Activated T-helper 1 cell treated with anti-CD3 and anti-CD28 coated beads, Interleukin-2, amount 50 U/mL, for 16 hours (primary cell): ENCODE results near the gene EHBP1L1.

Experiments used
- DNase-seq, 2 donors: peaks; one replicate each; pipeline ENCODE4 v3.0.0-alpha.2; 2020; ENCODE audit warnings: low read depth in 1 of 2, low spot score in 1 of 2

The EHBP1L1 gene

DNA sequence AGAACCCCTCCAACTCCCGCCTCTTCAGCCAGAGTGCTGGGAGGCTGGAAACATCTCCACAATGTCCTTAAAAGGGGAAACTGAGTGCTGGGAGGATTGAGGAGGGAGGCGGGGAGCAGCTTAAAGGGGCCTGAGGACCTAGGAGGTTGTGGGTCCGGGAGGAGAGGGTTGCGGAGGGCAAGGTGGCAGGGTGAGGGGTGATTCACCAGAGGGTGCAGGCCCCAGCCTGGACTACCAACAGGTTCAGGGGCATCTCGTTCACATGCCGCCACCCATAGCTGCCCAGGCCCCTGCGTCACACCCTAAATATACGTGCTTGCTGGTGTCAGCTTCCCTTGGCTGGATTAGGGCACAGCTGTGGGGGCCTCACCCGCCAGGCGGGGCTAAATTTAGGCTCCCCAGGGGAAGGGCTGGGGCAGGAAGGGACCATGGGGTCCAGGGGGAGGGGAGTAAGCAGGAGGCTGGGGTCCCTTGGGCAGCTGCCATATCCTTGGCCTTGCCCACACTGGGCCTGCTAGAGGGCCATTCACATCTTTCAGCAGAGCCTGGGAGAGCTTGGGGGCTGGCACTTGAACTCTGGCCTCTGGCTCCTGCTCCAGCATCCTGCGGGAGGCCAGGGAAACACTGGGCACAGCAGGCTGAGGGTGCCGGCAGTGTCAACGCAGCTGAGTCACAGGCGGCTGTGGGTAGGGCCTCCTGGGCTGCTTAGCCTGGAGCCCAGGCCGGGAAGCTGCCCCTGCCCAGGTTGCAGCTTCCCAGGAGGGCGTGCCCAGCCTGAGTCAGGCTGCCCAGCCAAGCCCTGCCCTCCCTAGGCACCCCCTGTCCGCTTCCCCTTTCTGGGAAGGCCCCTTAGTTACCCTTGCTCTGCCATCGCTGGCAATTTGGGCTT is 1.3 kb downstream of the EHBP1L1 start:
- no peak for DNase-seq

DNA sequence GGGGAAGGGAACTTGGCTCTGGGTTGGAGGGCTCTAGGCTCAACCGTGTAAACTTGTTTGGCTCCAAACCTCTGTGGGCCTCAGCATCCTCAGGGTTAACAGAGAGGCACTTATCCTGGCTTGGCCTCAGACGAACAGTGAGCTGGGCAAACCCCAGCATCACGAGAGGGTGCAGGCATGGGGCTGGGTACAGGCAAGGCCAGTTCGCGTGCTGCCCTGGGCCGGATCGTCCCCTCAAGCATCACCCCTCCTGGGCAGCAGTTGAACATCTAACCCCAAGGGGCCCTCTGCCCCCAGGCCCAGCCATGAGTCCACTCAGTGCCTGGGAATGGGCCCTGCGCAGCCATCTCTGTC is 1.9 kb downstream of the EHBP1L1 start:
- DNase-seq: no peak

DNA sequence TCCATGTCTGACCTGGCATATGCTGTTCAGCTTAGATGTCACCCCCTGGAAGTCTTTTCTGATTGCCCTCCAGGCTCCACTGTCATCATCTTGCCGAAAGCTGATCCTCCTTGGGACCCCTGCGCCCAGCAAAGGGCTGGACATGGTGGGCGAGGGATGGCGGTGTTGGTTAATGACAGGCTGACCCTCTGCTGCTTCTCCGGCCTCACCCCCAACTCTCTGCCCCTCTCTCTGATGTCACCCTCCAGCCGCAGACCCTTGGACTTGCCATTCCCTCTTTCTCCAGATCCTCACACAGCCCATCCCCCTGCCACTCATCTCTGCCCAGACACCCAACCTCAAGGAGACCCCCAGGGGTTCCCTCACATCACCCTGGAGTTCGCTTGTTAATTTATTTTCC is 2.3 kb downstream of the EHBP1L1 start:
- no peak for DNase-seq

DNA sequence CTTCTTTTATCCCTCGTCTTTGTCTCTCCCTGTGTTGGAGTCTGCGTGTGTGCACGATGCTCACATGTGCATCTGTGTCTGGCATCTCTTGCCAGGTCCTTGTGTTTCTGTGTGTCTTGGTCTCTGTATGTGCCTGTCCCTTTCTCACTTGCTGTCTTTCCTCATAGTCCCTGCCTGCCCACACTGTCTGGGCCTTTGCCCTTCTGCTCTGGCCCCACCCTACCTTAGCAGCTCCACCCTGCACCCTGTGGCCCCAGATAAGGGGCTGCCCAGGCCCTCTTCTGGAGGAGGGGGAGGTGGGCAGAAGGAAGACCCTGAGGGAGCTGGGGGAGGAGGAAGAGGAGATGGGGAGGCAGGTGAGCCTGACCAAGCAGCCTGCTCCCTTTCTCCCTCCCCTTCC is 2.8 kb downstream of the EHBP1L1 start:
- no peak for DNase-seq

DNA sequence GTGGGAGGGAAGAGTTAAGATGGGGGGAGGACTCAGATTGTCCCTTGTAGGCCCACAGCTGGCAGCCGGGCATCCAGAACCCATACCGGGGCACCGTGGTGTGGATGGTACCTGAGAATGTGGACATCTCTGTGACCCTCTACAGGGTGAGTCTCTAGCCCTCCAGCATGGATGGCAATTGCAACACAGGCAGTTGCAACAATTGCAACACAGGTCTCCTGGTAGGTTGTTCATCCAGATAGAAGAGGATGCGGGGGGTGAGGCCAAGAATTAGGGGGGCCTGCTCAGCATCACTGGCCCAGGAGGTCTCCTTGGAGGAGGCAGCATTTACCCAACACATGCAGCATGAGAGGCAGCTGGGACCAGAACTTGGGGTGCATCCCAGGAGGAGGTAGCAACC is 3.4 kb downstream of the EHBP1L1 start:
- DNase-seq: no peak

DNA sequence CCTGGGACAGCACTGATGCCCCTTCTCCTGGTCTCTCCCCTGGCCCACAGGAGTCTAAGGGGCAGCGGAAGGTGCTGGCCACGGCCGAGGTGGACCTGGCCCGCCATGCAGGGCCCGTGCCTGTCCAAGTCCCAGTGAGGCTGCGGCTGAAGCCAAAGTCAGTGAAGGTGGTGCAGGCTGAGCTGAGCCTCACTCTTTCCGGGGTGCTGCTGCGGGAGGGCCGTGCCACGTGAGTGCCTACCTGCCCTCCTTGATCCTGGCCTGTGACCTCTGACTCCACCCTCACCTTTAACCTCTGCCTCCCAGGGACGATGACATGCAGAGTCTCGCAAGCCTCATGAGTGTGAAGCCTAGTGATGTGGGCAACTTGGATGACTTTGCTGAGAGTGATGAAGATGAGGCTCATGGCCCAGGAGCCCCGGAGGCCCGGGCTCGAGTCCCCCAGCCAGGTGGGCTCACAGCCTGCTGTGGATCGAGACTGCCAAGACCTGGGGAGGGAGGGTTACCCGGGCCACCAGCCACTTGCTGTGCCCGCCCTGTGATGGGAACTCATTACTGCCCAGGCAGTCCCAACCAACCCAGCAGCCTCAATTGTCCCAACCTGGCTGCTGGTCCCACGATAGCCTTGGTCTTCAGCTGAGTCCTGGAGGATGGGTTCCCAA is 4.3 kb downstream of the EHBP1L1 start:
- no peak for DNase-seq

DNA sequence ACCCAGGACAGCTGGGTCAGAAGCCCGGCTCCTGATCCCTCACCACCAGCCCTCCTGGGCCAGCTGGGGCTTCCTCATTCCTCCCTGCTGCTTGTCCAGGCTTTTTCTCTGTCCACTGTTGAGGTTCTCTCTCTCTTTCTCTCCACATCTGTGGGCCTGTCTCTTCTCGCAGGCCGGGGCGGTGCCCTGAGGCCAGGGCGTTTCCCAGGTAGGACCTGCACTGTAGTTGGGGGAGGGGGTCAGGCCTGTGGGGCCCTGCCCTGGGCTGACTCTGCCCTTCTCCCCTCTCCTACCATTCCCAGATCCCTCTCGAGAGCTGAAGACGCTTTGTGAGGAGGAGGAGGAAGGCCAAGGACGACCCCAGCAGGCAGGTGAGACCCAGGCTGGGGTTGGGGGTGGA is 4.9 kb downstream of the EHBP1L1 start:
- no peak for DNase-seq

DNA sequence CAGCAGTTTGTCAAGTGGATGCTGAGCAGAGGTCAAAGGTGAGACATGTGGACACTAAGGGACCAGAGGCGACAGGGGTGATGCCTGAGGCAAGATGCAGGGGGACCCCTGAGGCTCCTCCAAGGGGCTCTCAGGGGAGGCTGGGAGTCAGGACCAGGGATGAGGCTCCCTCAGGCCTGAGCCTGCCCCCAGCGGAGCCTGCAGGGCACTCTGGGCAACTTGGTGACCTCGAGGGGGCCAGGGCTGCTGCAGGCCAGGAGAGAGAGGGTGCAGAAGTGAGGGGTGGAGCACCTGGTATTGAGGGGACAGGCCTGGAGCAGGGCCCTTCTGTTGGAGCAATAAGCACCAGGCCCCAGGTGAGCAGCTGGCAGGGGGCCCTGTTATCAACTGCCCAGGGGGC is 6.1 kb downstream of the EHBP1L1 start:
- no peak for DNase-seq

DNA sequence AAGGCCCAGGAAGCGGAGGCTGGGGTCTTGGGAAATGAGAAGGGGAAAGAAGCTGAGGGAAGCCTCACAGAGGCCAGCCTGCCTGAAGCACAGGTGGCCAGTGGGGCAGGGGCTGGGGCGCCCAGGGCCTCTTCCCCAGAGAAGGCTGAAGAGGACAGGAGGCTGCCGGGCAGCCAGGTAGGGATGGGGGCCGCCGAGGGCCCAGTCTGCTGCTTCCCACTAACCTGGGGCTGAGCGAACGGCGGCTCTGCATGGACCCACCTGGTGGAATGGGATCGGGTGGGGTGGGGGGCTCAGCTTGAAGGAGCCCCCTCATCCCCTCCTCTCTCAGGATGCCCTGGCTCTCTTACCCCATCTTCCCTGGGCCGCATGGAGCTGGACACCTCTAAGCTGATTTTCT is 7.7 kb downstream of the EHBP1L1 start:
- DNase-seq: no peak

DNA sequence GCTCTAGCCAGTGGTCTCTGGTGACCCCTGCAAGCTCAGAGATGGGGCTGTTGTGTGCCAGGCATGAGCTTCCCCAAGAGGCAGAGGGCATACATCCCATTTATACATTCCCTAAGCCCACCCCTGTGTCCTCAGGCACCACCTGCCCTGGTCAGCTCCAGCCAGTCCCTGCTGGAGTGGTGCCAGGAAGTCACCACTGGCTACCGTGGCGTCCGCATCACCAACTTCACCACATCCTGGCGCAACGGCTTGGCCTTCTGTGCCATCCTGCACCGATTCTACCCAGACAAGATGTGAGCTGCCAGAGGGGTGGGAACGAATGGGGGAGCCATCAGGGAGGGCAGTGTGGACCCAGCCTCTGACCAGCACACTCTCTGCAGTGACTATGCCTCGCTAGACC is 8.3 kb downstream of the EHBP1L1 start:
- no peak for DNase-seq

DNA sequence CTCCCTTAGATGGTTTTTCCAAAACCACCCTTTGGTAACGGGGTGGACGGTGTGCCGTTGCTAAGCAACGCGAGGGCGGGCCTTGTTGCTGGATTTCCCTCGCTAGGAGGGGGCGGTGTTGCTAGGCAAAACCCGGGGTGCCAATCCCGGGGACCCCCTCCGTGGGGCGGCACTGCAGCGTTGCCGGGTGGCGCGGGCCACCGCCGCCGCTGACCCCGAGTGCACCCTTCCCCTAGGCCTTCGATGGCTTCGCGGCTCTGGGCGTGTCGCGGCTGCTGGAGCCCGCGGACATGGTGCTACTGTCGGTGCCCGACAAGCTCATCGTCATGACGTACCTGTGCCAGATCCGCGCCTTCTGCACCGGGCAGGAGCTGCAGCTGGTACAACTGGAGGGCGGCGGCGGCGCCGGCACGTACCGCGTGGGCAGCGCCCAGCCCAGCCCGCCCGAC is 8.9 kb downstream of the EHBP1L1 start:
- DNase-seq: no peak

DNA sequence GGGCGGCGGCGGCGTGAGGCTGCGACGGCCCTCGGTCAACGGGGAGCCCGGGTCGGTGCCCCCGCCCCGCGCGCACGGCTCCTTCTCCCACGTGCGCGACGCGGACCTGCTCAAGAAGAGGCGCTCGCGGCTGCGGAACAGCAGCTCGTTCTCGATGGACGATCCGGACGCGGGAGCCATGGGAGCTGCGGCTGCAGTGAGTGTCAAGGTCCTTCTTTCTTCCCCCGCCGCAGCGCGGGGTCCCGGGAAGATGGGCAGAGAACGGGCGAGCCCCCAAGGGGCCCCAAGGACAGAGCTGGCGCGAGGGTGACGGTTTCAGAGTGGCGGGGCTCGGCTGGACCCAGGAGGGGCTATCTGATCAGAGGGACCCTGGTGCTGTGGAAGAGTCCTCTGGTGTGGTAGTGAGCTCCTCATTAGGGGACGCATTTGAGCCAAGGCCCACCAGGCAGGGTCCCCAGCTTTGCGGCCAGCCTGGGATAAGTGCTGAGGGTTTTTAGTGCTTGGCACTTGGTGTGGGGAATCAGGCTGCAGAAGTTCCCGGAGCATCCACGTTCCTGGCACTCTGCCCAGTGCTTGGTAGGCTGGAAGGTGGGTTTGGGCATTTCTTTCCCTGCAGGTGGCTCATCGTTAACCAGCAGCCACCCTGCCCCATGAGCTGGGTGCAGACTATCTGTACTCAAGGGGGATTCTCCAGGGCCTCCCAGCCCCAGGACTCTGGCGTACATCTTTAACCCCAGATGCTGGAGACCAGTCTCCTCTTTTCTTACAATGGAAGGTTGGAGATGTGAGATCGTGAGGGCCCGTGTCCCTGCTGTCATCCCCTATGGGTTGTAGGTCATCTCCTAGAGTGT is 9.8 kb downstream of the EHBP1L1 start:
- no peak for DNase-seq

DNA sequence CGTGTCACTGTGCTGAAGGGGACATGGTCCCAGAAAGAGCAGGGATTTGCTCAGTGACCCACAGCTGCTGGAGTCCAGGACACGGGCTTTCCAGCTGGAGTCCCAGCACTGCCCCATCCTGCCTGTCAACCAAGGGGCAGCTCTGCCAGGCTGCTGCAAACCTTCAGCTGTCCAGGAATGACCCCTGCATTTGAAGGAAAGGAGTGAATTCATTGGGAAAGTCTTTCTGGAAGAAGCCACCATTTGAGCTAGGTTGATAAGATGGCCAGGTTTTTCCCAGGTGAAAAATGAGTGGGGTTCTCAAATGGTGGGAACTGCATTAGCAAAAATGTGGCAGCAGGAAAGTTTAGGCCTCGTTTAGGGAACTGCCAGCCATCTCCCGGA is 10.4 kb downstream of the EHBP1L1 start:
- no peak for DNase-seq

DNA sequence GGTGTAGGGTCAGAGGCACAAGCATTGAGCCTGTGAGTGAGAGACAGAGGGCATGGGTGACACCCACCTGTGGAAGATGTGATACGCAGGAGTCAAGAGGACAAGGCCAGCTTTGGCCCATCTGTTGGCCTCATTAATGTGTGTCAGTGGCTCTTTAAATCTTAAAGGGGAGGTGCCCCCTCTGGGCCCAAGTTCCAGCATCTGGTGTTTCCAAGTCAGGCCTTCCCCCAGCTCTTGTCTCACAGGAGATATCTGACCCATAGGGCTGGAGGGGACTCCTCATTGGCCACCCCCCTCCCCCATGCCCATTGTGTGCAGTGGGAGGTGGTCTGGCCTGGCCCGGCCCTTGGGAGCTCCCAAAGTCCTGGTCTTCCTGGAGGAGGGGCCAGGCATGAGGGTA is 10.8 kb downstream of the EHBP1L1 start:
- DNase-seq: no peak

DNA sequence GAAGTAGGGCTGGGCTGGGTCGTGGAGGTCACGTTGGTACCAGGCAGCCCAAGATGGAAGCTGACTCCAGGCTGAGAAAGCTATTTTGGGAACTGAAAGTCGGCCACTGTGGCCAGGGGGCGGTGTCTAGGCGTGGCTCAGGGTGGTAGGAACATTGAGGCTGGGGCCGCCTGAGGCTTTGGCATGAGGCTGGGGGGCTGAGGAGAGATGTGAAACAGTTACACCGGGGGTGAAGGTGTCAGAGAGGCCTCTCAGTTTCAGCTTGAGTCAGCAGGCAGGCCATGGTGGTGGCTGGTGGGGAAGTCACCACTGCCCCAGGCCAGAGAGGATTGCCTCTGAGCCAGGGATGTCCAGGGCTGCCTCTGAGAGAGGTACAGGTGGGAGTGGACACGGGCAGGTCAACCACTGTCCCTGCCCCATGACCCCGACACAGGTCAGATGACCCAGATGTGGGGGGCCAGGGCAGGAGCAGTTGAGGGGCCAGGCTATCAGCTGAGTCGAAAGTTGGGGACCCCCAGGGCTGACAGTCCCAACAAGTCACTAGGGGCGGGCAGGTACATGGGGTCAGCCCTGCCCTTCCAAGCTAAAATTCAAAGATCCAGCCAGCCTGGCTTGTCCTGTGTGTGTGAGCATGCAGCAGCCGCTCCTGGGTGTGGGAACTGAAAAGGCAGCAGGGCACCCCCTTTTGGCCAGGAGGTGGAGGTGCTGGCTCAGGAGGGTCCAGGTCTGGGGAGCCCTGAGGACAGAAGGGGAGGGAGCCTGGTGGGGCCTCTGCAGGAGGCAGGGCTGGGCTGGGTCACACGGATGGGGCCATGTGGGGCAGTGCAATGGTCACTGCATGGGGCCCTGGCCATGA is 12.6 kb downstream of the EHBP1L1 start:
- DNase-seq: peak; percentile 39 to 53

DNA sequence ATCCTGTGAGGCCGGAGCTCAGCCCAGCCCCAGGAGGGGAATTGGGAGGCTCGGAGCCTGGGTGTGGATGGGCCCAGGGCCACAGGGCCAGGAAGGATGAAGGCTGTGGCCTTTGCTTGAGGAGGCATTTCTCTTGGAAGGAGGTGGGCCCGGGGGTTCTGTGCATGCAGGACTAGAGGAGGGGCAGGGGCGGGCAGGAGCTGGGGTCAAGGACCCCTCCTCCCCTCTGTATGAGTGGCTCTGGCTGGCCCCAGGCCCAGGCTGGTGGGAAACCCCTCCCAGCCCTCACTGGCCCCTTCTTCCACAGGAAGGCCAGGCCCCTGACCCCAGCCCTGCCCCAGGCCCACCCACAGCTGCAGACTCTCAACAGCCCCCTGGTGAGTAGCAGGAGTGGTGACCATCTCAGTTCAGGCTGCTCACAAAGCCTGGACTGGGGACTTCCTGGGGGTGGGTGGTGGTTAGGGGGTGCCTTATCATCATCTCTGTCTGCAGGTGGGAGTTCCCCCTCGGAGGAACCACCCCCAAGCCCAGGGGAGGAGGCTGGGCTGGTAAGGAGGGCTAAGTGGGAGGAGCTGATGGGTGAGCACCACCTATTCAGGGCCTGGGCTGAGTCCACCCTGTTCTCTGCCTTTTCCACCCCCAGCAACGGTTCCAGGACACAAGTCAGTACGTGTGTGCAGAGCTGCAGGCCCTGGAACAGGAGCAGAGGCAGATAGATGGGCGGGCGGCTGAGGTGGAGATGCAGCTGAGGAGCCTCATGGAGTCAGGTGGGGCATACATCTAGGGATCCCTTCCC is 13.8 kb downstream of the EHBP1L1 start:
- no peak for DNase-seq

DNA sequence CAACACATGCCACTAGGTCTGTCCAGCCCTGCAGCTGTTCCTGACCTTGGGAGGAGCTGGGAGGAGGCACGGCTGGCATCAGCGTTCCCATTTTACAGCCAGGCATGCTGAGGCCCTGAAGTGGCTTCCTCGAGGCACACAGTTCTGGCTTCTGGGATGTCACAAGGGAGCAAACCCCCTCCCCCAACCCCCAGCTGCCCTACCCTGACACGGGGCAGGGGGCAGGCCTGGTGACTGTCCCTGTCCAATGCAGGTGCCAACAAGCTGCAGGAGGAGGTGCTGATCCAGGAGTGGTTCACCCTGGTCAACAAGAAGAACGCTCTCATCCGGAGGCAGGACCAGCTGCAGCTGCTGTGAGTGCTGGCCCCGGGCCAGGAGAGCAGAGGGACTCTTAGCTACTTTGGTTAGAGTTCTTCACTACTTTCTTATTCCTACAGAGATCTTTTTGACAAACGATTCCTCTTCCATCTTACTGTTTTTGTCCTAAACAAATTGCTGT is 14.4 kb downstream of the EHBP1L1 start:
- DNase-seq: no peak

DNA sequence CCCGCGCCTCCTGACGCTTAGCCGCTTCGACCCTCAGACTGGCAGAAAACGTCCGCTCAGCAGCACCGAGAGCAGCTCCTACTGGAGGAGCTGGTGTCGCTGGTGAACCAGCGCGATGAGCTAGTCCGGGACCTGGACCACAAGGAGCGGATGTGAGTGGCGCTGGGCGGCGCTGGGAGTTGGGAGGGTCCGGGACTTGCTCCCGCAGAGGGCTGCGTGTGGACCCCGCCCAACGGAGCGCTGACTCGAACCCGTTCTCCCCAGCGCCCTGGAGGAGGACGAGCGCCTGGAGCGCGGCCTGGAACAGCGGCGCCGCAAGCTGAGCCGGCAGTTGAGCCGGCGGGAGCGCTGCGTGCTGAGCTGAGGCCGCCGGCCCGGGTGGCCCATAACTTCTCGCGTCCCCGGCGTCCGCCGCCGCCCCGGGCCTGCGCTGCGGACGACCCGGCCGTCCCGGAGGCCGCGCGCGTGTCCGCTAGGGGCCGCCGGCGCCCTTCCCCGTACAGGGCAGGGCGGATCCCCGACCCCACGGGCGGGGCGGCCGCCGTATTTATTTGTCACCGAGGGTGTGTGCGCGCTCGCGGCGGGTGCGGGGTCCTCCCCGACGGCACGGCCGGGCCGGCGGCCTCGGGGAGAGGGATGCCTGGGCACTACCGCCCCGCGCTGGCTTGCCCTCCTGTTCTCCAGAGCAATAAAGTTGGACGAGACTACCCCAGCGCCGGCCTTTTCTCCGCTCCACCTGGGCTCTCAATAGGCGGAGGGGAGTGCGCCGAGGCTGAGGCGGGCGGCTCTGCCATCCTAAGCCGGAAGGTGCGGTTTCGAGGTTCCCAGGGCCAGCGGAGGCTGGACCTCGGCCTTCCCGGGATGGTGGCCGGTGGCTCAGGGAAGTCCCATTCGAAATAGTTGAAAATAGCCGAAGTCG is 16.3 kb downstream of the EHBP1L1 start:
- no peak for DNase-seq
